B cell (primary cell): ENCODE results near the gene ZNF652. TPM values are rescaled to one million over a fixed set of nuclear protein-coding genes. Genes with fewer than 3 reads are reported as not detected.
"Not testable (repeated sequence)": the region's sequence is repeated elsewhere in the genome, so short reads cannot be mapped to it uniquely, and the experiment has no call there.

Source experiments
- ATAC-seq: fragments of 200-7000 bp; cut with Tn5 transposase; one replicate; pipeline ENCODE4 v1.10.0; 2021; ENCODE audit warnings: low read depth, mild to moderate bottlenecking, moderate number of reproducible peaks, moderate library complexity
- CTCF ChIA-PET: fragments of 350-600 bp; sonication (Branson Sonifier 250); formaldehyde crosslinking; loops from one replicate; lab custom pipeline; 2021; ENCODE audit warnings: antibody characterized with exemption, inconsistent platforms; lab: Charles Lee
- POLR2A ChIA-PET: fragments of 350-600 bp; sonication (Branson Sonifier 250); formaldehyde crosslinking; loops from one replicate; lab custom pipeline; 2021; ENCODE audit warnings: antibody characterized with exemption; lab: Charles Lee
- DNase-seq: peaks from one replicate; pipeline ENCODE4 v3.0.0; 2013
- H2AFZ ChIP-seq: 2 replicates; pipeline ENCODE4 v1.6.1; 2012; ENCODE audit warnings: mild to moderate bottlenecking, low read depth, low read length; ENCODE audit not compliant: insufficient read depth, poor library complexity, severe bottlenecking
- H3K27ac ChIP-seq, 2 donors: 1 replicate in 1 of 2; 2 replicates in 1 of 2; pipeline ENCODE4 v1.5.1; 2012 to 2013; ENCODE audit warnings: low read length in 2 of 2, mild to moderate bottlenecking in 2 of 2, moderate library complexity in 1 of 2
- H3K27me3 ChIP-seq, 4 experiments: fragments of 200-600 bp in 1 of 4; sonication (generic) in 1 of 4; replicated peaks in 1 of 4; 1 replicate in 2 of 4; 2 replicates in 2 of 4; pipeline versions ENCODE4 v1.6.1 to v1.7.0; 2013 to 2016; ENCODE audit warnings: low read length in 3 of 4, mild to moderate bottlenecking in 2 of 4, mixed read lengths in 1 of 4, moderate library complexity in 1 of 4; ENCODE audit not compliant: insufficient read depth in 4 of 4, control insufficient read depth in 3 of 4; ENCODE audit errors: control extremely low read depth in 1 of 4
- H3K36me3 ChIP-seq, 2 experiments: replicated peaks in 1 of 2; 1 replicate in 1 of 2; 2 replicates in 1 of 2; pipeline versions ENCODE4 v1.6.1 to v1.7.1; 2013; ENCODE audit warnings: low read length in 1 of 2; ENCODE audit not compliant: insufficient read depth in 2 of 2, control insufficient read depth in 1 of 2; ENCODE audit errors: control extremely low read depth in 1 of 2, extremely low read depth in 1 of 2
- H3K4me1 ChIP-seq, 2 donors: fragments of 200-600 bp in 1 of 2; sonication (generic) in 1 of 2; 1 replicate in 1 of 2; 2 replicates in 1 of 2; pipeline versions ENCODE4 v1.5.1 to v1.6.1; 2013 to 2017; ENCODE audit warnings: low read length in 2 of 2; ENCODE audit not compliant: control insufficient read depth in 2 of 2, insufficient read depth in 2 of 2
- H3K4me2 ChIP-seq: replicated peaks from 2 replicates; pipeline ENCODE3; 2012; ENCODE audit warnings: mild to moderate bottlenecking, low read depth, low read length; ENCODE audit not compliant: poor library complexity, severe bottlenecking
- H3K4me3 ChIP-seq, 5 experiments: fragments of 200-600 bp in 1 of 5; sonication (generic) in 1 of 5; 1 replicate in 3 of 5; 2 replicates in 2 of 5; pipeline versions ENCODE4 v1.5.1 to v1.7.0; 2011 to 2016; ENCODE audit warnings: low read length in 4 of 5, mild to moderate bottlenecking in 4 of 5, low read depth in 2 of 5, control low read depth in 1 of 5, moderate library complexity in 1 of 5; ENCODE audit not compliant: insufficient read depth in 1 of 5; ENCODE audit errors: control extremely low read depth in 1 of 5, extremely low read depth in 1 of 5
- H3K79me2 ChIP-seq: fragments of 200-600 bp; sonication (generic); one replicate; pipeline ENCODE4 v1.6.0; 2016; ENCODE audit warnings: low read length; ENCODE audit not compliant: control insufficient read depth, insufficient read depth
- H3K9ac ChIP-seq: fragments of 200-600 bp; sonication (generic); 2 replicates; pipeline ENCODE4 v1.6.1; 2017; ENCODE audit warnings: mild to moderate bottlenecking, low read length, moderate library complexity
- H3K9me3 ChIP-seq, 3 donors: one replicate each; pipeline versions ENCODE4 v1.6.1 to v1.7.1; 2013; ENCODE audit warnings: low read length in 2 of 3; ENCODE audit not compliant: control insufficient read depth in 2 of 3, insufficient read depth in 1 of 3; ENCODE audit errors: control extremely low read depth in 1 of 3
- H4K20me1 ChIP-seq: 2 replicates; pipeline ENCODE4 v1.6.0; 2012; ENCODE audit warnings: mild to moderate bottlenecking, low read length; ENCODE audit not compliant: insufficient read depth, control insufficient read depth, poor library complexity, severe bottlenecking
- H3K27ac Mint-ChIP-seq: one replicate; pipeline ENCODE4 v1.8.0; 2021; ENCODE audit warnings: mixed read lengths
- H3K27me3 Mint-ChIP-seq: one replicate; pipeline ENCODE4 v1.8.0; 2021; ENCODE audit warnings: mixed read lengths
- H3K4me1 Mint-ChIP-seq: one replicate; pipeline ENCODE4 v1.8.0; 2021; ENCODE audit warnings: mixed read lengths
- H3K4me3 Mint-ChIP-seq: one replicate; pipeline ENCODE4 v1.8.0; 2021; ENCODE audit warnings: mixed read lengths
- H3K9me3 Mint-ChIP-seq: one replicate; pipeline ENCODE4 v1.8.0; 2022; ENCODE audit warnings: mixed read lengths; ENCODE audit not compliant: insufficient read depth
- EZH2 ChIP-seq: IDR thresholded peaks from 2 replicates; pipeline ENCODE4 v1.6.1; 2012; ENCODE audit warnings: borderline replicate concordance, low read depth, mild to moderate bottlenecking, moderate library complexity, low read length; ENCODE audit not compliant: insufficient read depth, poor library complexity, severe bottlenecking
- WGBS: methylation state at CpG from one replicate; pipeline ENCODE4 v1.1.5; 2013; ENCODE audit warnings: missing lambda C conversion rate; ENCODE audit not compliant: insufficient coverage; 5-methylcytosine and 5-hydroxymethylcytosine counted together
- intact Hi-C: fragments of 100-400 bp; cut with micrococcal nuclease; formaldehyde crosslinking; loops from one replicate; pipeline ENCODE4 v1.10.0; 2022
- polyA plus RNA-seq: library from polyadenylated mRNA; depleted of rRNA; stranded (reverse); fragments of >200 nt; gene quantifications from 2 replicates; pipeline ENCODE4 v1.2.3, GENCODE V29; 2012
- total RNA-seq, 2 donors: library from RNA; stranded (reverse); fragments of 120-200 nt in 1 of 2; gene quantifications; 1 replicate in 1 of 2; 2 replicates in 1 of 2; pipeline versions ENCODE4 v1.2.3 to v1.2.4, GENCODE V29; 2013 to 2022
- TF ChIP-seq, protein P1 (sequence below): fragments of 200-600 bp; IDR thresholded peaks from one replicate; pipeline ENCODE4 v1.8.0; 2022; ENCODE audit warnings: antibody characterized with exemption, mild to moderate bottlenecking

ZNF652 gene
- total and polyA plus RNA-seq, 2 donors (not counting 1 experiment from before 2014, with no cell fraction given), result 19.4 to 86.2 TPM

DNA sequence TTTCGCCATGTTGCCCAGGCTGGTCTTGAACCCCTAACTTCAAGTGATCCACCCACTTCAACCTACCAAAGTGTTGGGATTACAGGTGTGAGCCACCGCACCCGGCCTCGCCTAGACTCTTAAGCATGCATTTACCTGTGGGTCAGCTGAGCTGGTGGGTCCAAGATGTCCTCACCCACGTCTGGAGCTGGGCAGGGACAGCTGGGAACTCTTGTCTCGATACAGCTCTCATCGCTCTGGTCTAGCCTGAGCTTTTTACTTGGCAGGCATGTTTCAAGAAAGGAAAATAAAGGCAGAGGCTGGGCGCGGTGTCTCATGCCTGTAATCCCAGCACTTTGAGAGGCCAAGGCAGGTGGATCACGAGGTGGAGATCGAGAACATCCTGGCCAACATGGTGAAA lies 74.6 kb downstream of the ZNF652 start:
- H2AFZ ChIP-seq, result no peak overlapping the region
- no peak overlapping the region for H3K4me3 Mint-ChIP-seq
- 96% methylated on average over 8 of the region's 11 CpGs for WGBS
- no peaks in the 10 kb centered on the region for H3K27me3 ChIP-seq
- ChIA-PET POLR2A (no interaction called here), CTCF (no interaction called here)
- H3K9me3 ChIP-seq, result no peaks in the 10 kb centered on the region
- H3K4me1 Mint-ChIP-seq, result no peaks in the 10 kb centered on the region
- DNase-seq (no peak), ATAC-seq (no peak)
- H3K9ac ChIP-seq, result no peak overlapping the region
- H3K27ac Mint-ChIP-seq, result no peak overlapping the region
- peaks cover 0 to 4% of the 10 kb centered on the region in 2 experiments for H3K36me3 ChIP-seq
- no peaks in the 10 kb centered on the region for H3K9me3 Mint-ChIP-seq
- H4K20me1 ChIP-seq, result no peaks in the 10 kb centered on the region
- H3K27me3 Mint-ChIP-seq, result peaks cover 2% of the 10 kb centered on the region
- intact Hi-C loops, result no loop called here
- no peaks in the 10 kb centered on the region for H3K79me2 ChIP-seq
- H3K4me1 ChIP-seq, result no peaks in the 10 kb centered on the region
- no peak overlapping the region for H3K4me2 ChIP-seq
- no peak overlapping the region for H3K4me3 ChIP-seq
- TF ChIP-seq EZH2, result no peak
- TF ChIP-seq, protein P1, sequence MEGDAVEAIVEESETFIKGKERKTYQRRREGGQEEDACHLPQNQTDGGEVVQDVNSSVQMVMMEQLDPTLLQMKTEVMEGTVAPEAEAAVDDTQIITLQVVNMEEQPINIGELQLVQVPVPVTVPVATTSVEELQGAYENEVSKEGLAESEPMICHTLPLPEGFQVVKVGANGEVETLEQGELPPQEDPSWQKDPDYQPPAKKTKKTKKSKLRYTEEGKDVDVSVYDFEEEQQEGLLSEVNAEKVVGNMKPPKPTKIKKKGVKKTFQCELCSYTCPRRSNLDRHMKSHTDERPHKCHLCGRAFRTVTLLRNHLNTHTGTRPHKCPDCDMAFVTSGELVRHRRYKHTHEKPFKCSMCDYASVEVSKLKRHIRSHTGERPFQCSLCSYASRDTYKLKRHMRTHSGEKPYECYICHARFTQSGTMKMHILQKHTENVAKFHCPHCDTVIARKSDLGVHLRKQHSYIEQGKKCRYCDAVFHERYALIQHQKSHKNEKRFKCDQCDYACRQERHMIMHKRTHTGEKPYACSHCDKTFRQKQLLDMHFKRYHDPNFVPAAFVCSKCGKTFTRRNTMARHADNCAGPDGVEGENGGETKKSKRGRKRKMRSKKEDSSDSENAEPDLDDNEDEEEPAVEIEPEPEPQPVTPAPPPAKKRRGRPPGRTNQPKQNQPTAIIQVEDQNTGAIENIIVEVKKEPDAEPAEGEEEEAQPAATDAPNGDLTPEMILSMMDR, result no peak
- H3K27ac ChIP-seq, result no peak overlapping the region

DNA sequence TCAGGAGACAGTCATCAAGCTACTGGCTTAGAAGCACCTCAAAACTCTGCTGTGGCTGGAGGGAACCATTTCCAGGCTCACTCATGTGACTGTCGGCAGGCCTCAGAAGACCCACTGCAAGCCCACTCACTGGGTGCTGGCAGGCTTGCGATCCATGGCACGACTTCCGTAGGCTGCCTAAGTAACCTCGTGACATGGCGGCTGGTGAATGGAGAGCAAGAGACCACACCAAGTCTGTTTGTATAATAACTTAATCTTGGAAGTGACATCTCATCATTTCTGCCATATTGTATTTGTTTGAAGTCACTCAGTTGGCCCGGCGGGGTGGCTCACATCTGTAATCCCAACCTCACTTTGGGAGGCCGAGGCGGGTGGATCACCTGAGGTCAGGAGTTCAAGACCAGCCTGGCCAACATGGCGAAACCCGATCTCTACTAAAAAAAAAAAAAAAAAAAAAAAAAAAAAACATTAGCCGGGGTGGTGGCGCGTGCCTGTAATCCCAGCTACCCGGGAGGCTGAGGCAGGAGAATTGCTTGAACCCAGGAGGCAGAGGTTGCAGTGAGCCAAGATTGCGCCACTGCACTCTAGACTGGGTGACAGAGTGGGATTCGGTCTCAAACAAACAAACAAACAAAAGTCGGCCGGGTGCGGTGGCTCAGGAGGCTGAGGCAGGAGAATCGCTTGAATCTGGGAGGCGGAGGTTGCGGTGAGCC lies 75.6 kb downstream of the ZNF652 start:
- 94% methylated on average over 8 of the region's 24 CpGs for WGBS
- CTCF ChIA-PET, result interaction anchor here (0.9 to 1.2 kb wide), 2 partner anchors 105 to 122 kb away, joined by 3 read pairs; no protein-coding TSS in a partner anchor
- H3K27me3 ChIP-seq, result not testable (repeated sequence)

More for the DNA sequence above, 75.6 kb downstream of the ZNF652 start:
- DNase-seq, H3K36me3 ChIP-seq, ATAC-seq, H3K4me3 ChIP-seq, H3K27ac Mint-ChIP-seq, H4K20me1 ChIP-seq, H3K9ac ChIP-seq, H3K4me1 ChIP-seq, intact Hi-C loops, H2AFZ ChIP-seq, H3K4me3 Mint-ChIP-seq, H3K79me2 ChIP-seq, H3K4me2 ChIP-seq, H3K27me3 Mint-ChIP-seq, H3K27ac ChIP-seq, H3K4me1 Mint-ChIP-seq, POLR2A ChIA-PET, H3K9me3 Mint-ChIP-seq, H3K9me3 ChIP-seq: not testable (repeated sequence)
